ENCODE results near the gene FSD1. TPM values are rescaled to one million over a fixed set of nuclear protein-coding genes. Genes with fewer than 3 reads are reported as not detected.

Gene FSD1
- total and polyA plus RNA-seq, 9 of the 15 experiments (the other 6 are each of a cell fraction or from before 2014, with no cell fraction given) = 0.11 to 1.9 (median 0.94) TPM; not detected in 1

DNA sequence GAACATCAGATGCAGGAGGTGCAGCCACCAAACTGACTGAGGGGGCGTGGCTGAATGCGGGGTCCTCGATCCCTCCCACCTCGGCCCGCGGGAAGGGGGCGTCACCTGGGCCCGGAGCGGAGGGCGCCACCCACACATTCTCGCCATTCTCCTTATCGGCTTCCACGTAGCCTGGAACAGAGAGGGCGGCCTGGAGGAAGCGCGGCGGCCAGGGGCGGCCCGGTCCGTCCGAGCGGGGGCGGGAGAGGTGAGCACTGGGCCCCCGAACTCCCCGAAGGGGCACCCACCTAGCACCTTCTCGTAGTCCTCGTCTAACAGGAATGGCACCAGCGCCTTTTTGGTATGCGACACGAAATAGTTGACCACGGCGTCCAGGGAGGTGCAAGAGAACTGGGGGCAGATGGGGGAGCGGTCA, 22.4 kb downstream of the FSD1 start (continued):
- TF ChIP-seq LEF1 (IDR thresholded peaks at IDR 0.05) = 0 out of 2 replicates have a peak, but pooled peaks have one; percentile 12
- TF ChIP-seq YY1 (IDR thresholded peaks at IDR 0.05; ENCODE audit: borderline replicate concordance in 1 of 3, control insufficient read depth in 1 of 3, extremely low read depth in 1 of 3, insufficient read depth in 3 of 3, insufficient read length in 1 of 3, insufficient replicate concordance in 2 of 3, low read depth in 1 of 3, low read length in 2 of 3) = peak in 1 of 3 experiments; percentile 32
- TF ChIP-seq HLTF (IDR thresholded peaks at IDR 0.05) = 0 out of 2 replicates have a peak, but pooled peaks have one; percentile 42
- TF ChIP-seq, protein P1, sequence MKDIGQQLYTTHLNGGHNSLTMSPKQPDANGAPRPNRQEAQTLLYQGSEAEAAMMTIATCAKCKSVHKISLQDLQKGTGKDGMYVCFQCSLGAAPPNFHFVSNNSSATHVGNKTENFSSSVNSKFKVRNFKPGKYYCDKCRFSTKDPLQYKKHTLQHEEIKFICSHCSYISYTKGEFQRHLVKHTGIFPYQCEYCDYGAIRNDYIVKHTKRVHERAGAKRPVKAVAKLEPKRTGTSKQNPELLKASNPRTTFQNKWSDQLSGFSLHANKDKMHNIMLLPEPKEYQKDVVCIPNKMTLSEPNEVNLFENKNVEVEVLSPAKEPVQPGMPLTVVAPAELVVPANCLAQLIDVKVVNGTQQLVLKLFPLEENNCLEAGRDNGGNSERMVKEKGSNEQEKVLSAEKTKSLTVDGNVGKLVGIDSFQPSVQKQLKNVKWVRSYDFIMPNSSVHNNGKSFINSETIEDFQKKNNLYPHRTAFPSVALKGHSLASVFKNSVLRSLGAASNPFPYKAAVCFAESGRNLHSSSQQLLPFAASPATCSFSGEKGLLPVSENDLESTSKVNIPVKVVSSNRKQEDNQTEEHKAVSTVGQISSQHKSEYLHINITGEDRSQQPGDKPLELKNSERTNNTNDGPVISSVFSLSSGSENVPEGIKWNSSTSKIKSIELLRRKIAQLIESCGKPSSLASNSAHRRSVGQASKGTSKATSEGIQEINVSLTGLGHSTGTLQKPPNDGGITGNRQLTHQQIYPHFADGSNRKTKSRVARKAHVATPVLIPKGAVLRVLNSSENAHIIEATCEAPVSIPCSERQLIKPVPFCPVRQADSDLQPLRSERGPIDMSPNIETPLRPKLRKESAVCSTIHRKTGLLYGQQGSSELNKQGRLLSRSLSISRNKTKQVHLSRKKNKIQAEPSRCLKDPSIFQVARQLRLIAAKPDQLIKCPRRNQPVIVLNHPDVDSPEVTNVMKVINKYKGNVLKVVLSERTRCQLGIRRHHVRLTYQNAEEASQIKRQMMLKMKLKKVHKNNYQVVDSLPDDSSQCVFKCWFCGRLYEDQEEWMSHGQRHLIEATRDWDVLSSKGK (CRISPR knock-in tag; IDR thresholded peaks at IDR 0.05) = no peak
- TF ChIP-seq TEAD4 (IDR thresholded peaks at IDR 0.05; ENCODE audit: low read length) = peak; percentile 20; the same call in 1 of the 2 replicates
- TF ChIP-seq TEAD4 (CRISPR knock-in tag; IDR thresholded peaks at IDR 0.05; ENCODE audit: borderline replicate concordance) = no peak
- 0 out of 2 replicates have a peak, but pooled peaks have one; percentile 2 for TF ChIP-seq CBFA2T2 (conservative IDR thresholded peaks at IDR 0.05)
- TF ChIP-seq SIN3A (IDR thresholded peaks at IDR 0.05; ENCODE audit: borderline replicate concordance in 2 of 2, control insufficient read depth in 1 of 2, low read depth in 2 of 2, low read length in 2 of 2) = 0 out of 4 replicates have a peak, but pooled peaks of 1 of the 2 experiments have one; percentile 19
- TF ChIP-seq ELF1 (tag; IDR thresholded peaks at IDR 0.05) = no peak
- 0 out of 2 replicates have a peak, but pooled peaks have one; percentile 57 for TF ChIP-seq BCOR (IDR thresholded peaks at IDR 0.05)
- no peak for TF ChIP-seq ATF1 (CRISPR knock-in tag; IDR thresholded peaks at IDR 0.05)
- TF ChIP-seq ATF1 (tag; IDR thresholded peaks at IDR 0.05) = peak; percentile 85
- TF ChIP-seq MXI1 (IDR thresholded peaks at IDR 0.05; ENCODE audit: low read depth, low read length) = no peak
- peak; percentile 90 for TF ChIP-seq KDM2B (CRISPR knock-in tag; IDR thresholded peaks at IDR 0.05)
- peak; percentile 21; the same call in 1 of the 2 replicates for TF ChIP-seq CBFA2T3 (IDR thresholded peaks at IDR 0.05)
- TF ChIP-seq CHD1 (IDR thresholded peaks at IDR 0.05; ENCODE audit: low read length) = peak; percentile 58
- peak; percentile 50; the same call in 1 of the 2 replicates for TF ChIP-seq GABPB1 (CRISPR knock-in tag; IDR thresholded peaks at IDR 0.05)
- no peak for TF ChIP-seq ATF2 (CRISPR knock-in tag; IDR thresholded peaks at IDR 0.05)
- TF ChIP-seq ZBTB7A (IDR thresholded peaks at IDR 0.05; ENCODE audit: borderline replicate concordance, control insufficient read depth, low read depth, low read length) = peak; percentile 73
- 0 out of 2 replicates have a peak, but pooled peaks have one; percentile 16 for TF ChIP-seq SMARCA4 (IDR thresholded peaks at IDR 0.05)
- no peak for TF ChIP-seq PHF21A (IDR thresholded peaks at IDR 0.05; ENCODE audit: borderline replicate concordance, low read depth)
- TF ChIP-seq LCOR (CRISPR knock-in tag; IDR thresholded peaks at IDR 0.05) = peak; percentile 68; the same call in 1 of the 2 replicates
- peak; percentile 37; the same call in 1 of the 2 replicates for TF ChIP-seq ZBTB2 (IDR thresholded peaks at IDR 0.05)
- no peak for TF ChIP-seq ZNF3 (CRISPR knock-in tag; IDR thresholded peaks at IDR 0.05)
- TF ChIP-seq NBN (IDR thresholded peaks at IDR 0.05; ENCODE audit: low read depth) = 0 out of 2 replicates have a peak, but pooled peaks have one; percentile 14
